OCI-LY7 (cell line): Measurements from ENCODE around the gene GABRR2.

Experiments
- EZH2phosphoT487 ChIP-seq: fragments of 200-600 bp; sonication (generic); IDR thresholded peaks from 2 replicates; pipeline ENCODE4 v1.6.1; 2018; ENCODE audit warnings: low read depth, borderline replicate concordance, mild to moderate bottlenecking, mixed run types, antibody characterized with exemption, low read length, moderate library complexity, mixed read lengths
- TF ChIP-seq, protein P1 (sequence below): fragments of 200-600 bp; sonication (generic); conservative IDR thresholded peaks from 2 replicates; pipeline ENCODE4 v1.5.1; 2014; ENCODE audit warnings: mild to moderate bottlenecking, antibody characterized with exemption, low read length, moderate library complexity, mixed read lengths

DNA sequence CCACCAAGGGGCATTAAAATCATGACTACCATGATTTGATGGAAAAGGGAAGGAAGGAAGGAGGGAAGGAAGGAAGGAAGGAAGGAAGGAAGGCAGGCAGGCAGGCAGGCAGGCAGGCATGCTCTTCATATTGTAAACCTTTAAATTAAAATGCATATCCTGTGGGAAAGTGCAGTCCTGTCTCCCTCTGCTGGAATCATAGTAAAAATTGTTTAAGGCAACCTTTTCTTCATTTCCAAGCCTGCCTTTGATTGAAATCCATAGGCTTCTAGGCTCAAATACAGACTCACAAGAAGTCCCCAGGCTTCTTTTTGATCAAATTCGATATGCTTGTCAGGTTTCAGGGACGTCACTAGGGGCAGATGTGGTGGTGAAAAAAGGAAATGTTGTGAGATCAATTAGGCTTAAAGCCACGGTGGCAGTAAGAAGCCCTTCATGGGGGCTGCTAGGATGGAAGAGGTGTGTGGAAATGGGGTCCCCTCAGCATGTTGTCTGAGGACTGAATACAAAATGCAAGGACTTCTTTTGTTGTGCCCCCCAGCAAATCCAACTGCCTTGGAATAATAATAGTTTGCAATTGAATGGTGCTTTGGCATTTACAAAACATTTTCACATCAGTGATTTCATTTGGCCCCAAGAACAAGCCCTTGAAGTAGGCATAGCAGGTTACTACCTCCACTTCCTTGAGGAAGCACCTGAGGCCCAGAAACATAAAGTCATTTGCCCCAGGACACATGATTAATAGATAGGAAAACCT, 72.3 kb downstream of the GABRR2 start:
- TF ChIP-seq EZH2phosphoT487 = no peak
- TF ChIP-seq, protein P1, sequence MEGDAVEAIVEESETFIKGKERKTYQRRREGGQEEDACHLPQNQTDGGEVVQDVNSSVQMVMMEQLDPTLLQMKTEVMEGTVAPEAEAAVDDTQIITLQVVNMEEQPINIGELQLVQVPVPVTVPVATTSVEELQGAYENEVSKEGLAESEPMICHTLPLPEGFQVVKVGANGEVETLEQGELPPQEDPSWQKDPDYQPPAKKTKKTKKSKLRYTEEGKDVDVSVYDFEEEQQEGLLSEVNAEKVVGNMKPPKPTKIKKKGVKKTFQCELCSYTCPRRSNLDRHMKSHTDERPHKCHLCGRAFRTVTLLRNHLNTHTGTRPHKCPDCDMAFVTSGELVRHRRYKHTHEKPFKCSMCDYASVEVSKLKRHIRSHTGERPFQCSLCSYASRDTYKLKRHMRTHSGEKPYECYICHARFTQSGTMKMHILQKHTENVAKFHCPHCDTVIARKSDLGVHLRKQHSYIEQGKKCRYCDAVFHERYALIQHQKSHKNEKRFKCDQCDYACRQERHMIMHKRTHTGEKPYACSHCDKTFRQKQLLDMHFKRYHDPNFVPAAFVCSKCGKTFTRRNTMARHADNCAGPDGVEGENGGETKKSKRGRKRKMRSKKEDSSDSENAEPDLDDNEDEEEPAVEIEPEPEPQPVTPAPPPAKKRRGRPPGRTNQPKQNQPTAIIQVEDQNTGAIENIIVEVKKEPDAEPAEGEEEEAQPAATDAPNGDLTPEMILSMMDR = peak; percentile 76
